ENCODE results near the gene AOPEP.

AOPEP gene

GRCh38 chr9:94693485-94694204 lies 32.9 kb upstream of the AOPEP start:
- Histone ChIP-seq H3K9me3 (ENCODE audit: control insufficient read depth in 2 of 2, low read length in 2 of 2) (no peaks in the 10 kb centered on the region), H3K9ac (ENCODE audit: low read depth in 1 of 2, low read length in 2 of 2) (no peak overlapping the region), H3K4me3 (ENCODE audit: low read length in 2 of 2) (no peak overlapping the region), H3K4me1 (ENCODE audit: control insufficient read depth in 2 of 2, insufficient read depth in 2 of 2, low read length in 2 of 2) (no peaks in the 10 kb centered on the region), H3K27me3 (ENCODE audit: control insufficient read depth in 2 of 2, insufficient read depth in 2 of 2, low read length in 2 of 2) (no peaks in the 10 kb centered on the region), H3K27ac (ENCODE audit: low read depth in 2 of 2, low read length in 2 of 2) (no peak overlapping the region), H3K36me3 (ENCODE audit: control insufficient read depth in 2 of 2, insufficient read depth in 2 of 2, low read length in 2 of 2) (no peaks in the 10 kb centered on the region)

- Histone ChIP-seq H3K4me3 (ENCODE audit: low read length in 2 of 2) (no peak overlapping the region), H3K9ac (ENCODE audit: low read depth in 1 of 2, low read length in 2 of 2) (no peak overlapping the region), H3K27me3 (ENCODE audit: control insufficient read depth in 2 of 2, insufficient read depth in 2 of 2, low read length in 2 of 2) (no peaks in the 10 kb centered on the region), H3K36me3 (ENCODE audit: control insufficient read depth in 2 of 2, insufficient read depth in 2 of 2, low read length in 2 of 2) (no peaks in the 10 kb centered on the region), H3K4me1 (ENCODE audit: control insufficient read depth in 2 of 2, insufficient read depth in 2 of 2, low read length in 2 of 2) (no peaks in the 10 kb centered on the region), H3K27ac (ENCODE audit: low read depth in 2 of 2, low read length in 2 of 2) (no peak overlapping the region), H3K9me3 (ENCODE audit: control insufficient read depth in 2 of 2, low read length in 2 of 2) (no peaks in the 10 kb centered on the region)
These were observed 30.0 kb upstream of the AOPEP start for GRCh38 chr9:94696545-94696944.

GRCh38 chr9:94697972-94698581 lies 28.4 kb upstream of the AOPEP start:
- Histone ChIP-seq H3K36me3 (ENCODE audit: control insufficient read depth in 2 of 2, insufficient read depth in 2 of 2, low read length in 2 of 2) (no peaks in the 10 kb centered on the region), H3K27ac (ENCODE audit: low read depth in 2 of 2, low read length in 2 of 2) (no peak overlapping the region)

GRCh38 chr9:94699715-94700373 lies 26.7 kb upstream of the AOPEP start:
- Histone ChIP-seq H3K27me3 (ENCODE audit: control insufficient read depth in 2 of 2, insufficient read depth in 2 of 2, low read length in 2 of 2) (peaks cover 0 to 4% of the 10 kb centered on the region in 2 donors), H3K9me3 (ENCODE audit: control insufficient read depth in 2 of 2, low read length in 2 of 2) (no peaks in the 10 kb centered on the region), H3K9ac (ENCODE audit: low read depth in 1 of 2, low read length in 2 of 2) (no peak overlapping the region), H3K27ac (ENCODE audit: low read depth in 2 of 2, low read length in 2 of 2) (no peak overlapping the region), H3K36me3 (ENCODE audit: control insufficient read depth in 2 of 2, insufficient read depth in 2 of 2, low read length in 2 of 2) (no peaks in the 10 kb centered on the region), H3K4me1 (ENCODE audit: control insufficient read depth in 2 of 2, insufficient read depth in 2 of 2, low read length in 2 of 2) (no peaks in the 10 kb centered on the region), H3K4me3 (ENCODE audit: low read length in 2 of 2) (no peak overlapping the region)

More at GRCh38 chr9:94697972-94698581, 28.4 kb upstream of the AOPEP start:
- H3K27me3 ChIP-seq (ENCODE audit: control insufficient read depth in 2 of 2, insufficient read depth in 2 of 2, low read length in 2 of 2): no peaks in the 10 kb centered on the region
- H3K4me3 ChIP-seq (ENCODE audit: low read length in 2 of 2): no peak overlapping the region
- no peaks in the 10 kb centered on the region for H3K4me1 ChIP-seq (ENCODE audit: control insufficient read depth in 2 of 2, insufficient read depth in 2 of 2, low read length in 2 of 2)
- H3K9me3 ChIP-seq (ENCODE audit: control insufficient read depth in 2 of 2, low read length in 2 of 2): no peaks in the 10 kb centered on the region
- no peak overlapping the region for H3K9ac ChIP-seq (ENCODE audit: low read depth in 1 of 2, low read length in 2 of 2)

GRCh38 chr9:94700445-94700844 lies 26.1 kb upstream of the AOPEP start:
- H3K27ac ChIP-seq (ENCODE audit: low read depth in 2 of 2, low read length in 2 of 2): no peak overlapping the region
- no peaks in the 10 kb centered on the region for H3K36me3 ChIP-seq (ENCODE audit: control insufficient read depth in 2 of 2, insufficient read depth in 2 of 2, low read length in 2 of 2)
- H3K9me3 ChIP-seq (ENCODE audit: control insufficient read depth in 2 of 2, low read length in 2 of 2): no peaks in the 10 kb centered on the region
- H3K4me3 ChIP-seq (ENCODE audit: low read length in 2 of 2): no peak overlapping the region
- peaks cover 0 to 4% of the 10 kb centered on the region in 2 donors for H3K27me3 ChIP-seq (ENCODE audit: control insufficient read depth in 2 of 2, insufficient read depth in 2 of 2, low read length in 2 of 2)
- no peaks in the 10 kb centered on the region for H3K4me1 ChIP-seq (ENCODE audit: control insufficient read depth in 2 of 2, insufficient read depth in 2 of 2, low read length in 2 of 2)
- H3K9ac ChIP-seq (ENCODE audit: low read depth in 1 of 2, low read length in 2 of 2): no peak overlapping the region

- Histone ChIP-seq H3K9ac (ENCODE audit: low read depth in 1 of 2, low read length in 2 of 2) (no peak overlapping the region), H3K27me3 (ENCODE audit: control insufficient read depth in 2 of 2, insufficient read depth in 2 of 2, low read length in 2 of 2) (peaks cover 0 to 4% of the 10 kb centered on the region in 2 donors), H3K4me1 (ENCODE audit: control insufficient read depth in 2 of 2, insufficient read depth in 2 of 2, low read length in 2 of 2) (no peaks in the 10 kb centered on the region), H3K27ac (ENCODE audit: low read depth in 2 of 2, low read length in 2 of 2) (no peak overlapping the region), H3K4me3 (ENCODE audit: low read length in 2 of 2) (no peak overlapping the region), H3K36me3 (ENCODE audit: control insufficient read depth in 2 of 2, insufficient read depth in 2 of 2, low read length in 2 of 2) (no peaks in the 10 kb centered on the region), H3K9me3 (ENCODE audit: control insufficient read depth in 2 of 2, low read length in 2 of 2) (no peaks in the 10 kb centered on the region)
These were observed 22.9 kb upstream of the AOPEP start for GRCh38 chr9:94703488-94704140.

- no peak overlapping the region for H3K27ac ChIP-seq (ENCODE audit: low read depth in 2 of 2, low read length in 2 of 2)
- no peaks in the 10 kb centered on the region for H3K4me1 ChIP-seq (ENCODE audit: control insufficient read depth in 2 of 2, insufficient read depth in 2 of 2, low read length in 2 of 2)
- no peaks in the 10 kb centered on the region for H3K9me3 ChIP-seq (ENCODE audit: control insufficient read depth in 2 of 2, low read length in 2 of 2)
- no peak overlapping the region for H3K4me3 ChIP-seq (ENCODE audit: low read length in 2 of 2)
- H3K9ac ChIP-seq (ENCODE audit: low read depth in 1 of 2, low read length in 2 of 2): no peak overlapping the region
- no peaks in the 10 kb centered on the region for H3K36me3 ChIP-seq (ENCODE audit: control insufficient read depth in 2 of 2, insufficient read depth in 2 of 2, low read length in 2 of 2)
- peaks cover 0 to 4% of the 10 kb centered on the region in 2 donors for H3K27me3 ChIP-seq (ENCODE audit: control insufficient read depth in 2 of 2, insufficient read depth in 2 of 2, low read length in 2 of 2)
These were observed 21.3 kb upstream of the AOPEP start for GRCh38 chr9:94705162-94705702.

GRCh38 chr9:94706922-94707321 lies 19.6 kb upstream of the AOPEP start:
- Histone ChIP-seq H3K4me1 (ENCODE audit: control insufficient read depth in 2 of 2, insufficient read depth in 2 of 2, low read length in 2 of 2) (no peaks in the 10 kb centered on the region), H3K9me3 (ENCODE audit: control insufficient read depth in 2 of 2, low read length in 2 of 2) (no peaks in the 10 kb centered on the region), H3K27ac (ENCODE audit: low read depth in 2 of 2, low read length in 2 of 2) (no peak overlapping the region), H3K36me3 (ENCODE audit: control insufficient read depth in 2 of 2, insufficient read depth in 2 of 2, low read length in 2 of 2) (no peaks in the 10 kb centered on the region), H3K27me3 (ENCODE audit: control insufficient read depth in 2 of 2, insufficient read depth in 2 of 2, low read length in 2 of 2) (peaks cover 0 to 4% of the 10 kb centered on the region in 2 donors), H3K4me3 (ENCODE audit: low read length in 2 of 2) (no peak overlapping the region), H3K9ac (ENCODE audit: low read depth in 1 of 2, low read length in 2 of 2) (no peak overlapping the region)

GRCh38 chr9:94713436-94714215 lies 12.9 kb upstream of the AOPEP start:
- H3K36me3 ChIP-seq (ENCODE audit: control insufficient read depth in 2 of 2, insufficient read depth in 2 of 2, low read length in 2 of 2): no peaks in the 10 kb centered on the region
- H3K4me3 ChIP-seq (ENCODE audit: low read length in 2 of 2): no peak overlapping the region
- no peak overlapping the region for H3K27ac ChIP-seq (ENCODE audit: low read depth in 2 of 2, low read length in 2 of 2)
- no peaks in the 10 kb centered on the region for H3K4me1 ChIP-seq (ENCODE audit: control insufficient read depth in 2 of 2, insufficient read depth in 2 of 2, low read length in 2 of 2)
- H3K9me3 ChIP-seq (ENCODE audit: control insufficient read depth in 2 of 2, low read length in 2 of 2): no peaks in the 10 kb centered on the region
- no peak overlapping the region for H3K9ac ChIP-seq (ENCODE audit: low read depth in 1 of 2, low read length in 2 of 2)
- H3K27me3 ChIP-seq (ENCODE audit: control insufficient read depth in 2 of 2, insufficient read depth in 2 of 2, low read length in 2 of 2): peaks cover 0 to 3% of the 10 kb centered on the region in 2 donors

All from mucosa of rectum (tissue), 2 donors.